ENCODE results near the gene THNSL1.

The THNSL1 gene

DNA sequence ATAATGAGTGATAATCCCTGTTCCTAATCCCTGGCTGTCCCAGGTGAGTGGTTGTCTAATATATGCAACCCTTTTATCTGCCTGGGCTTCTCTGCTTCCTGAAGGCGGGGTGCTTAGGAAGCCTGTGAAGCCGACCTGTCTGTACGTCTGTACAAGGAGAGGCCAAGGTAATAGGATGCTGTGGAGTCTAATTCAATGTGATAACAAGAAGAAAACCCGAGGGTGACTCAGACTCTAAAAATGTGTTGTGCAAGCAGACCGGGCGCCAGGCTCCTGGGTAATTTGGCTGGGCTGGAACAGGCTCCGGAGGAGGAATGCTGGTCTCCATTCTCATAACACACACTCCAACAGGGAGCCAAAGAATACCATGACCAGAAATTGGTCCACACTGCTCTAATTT is 43.6 kb downstream of the THNSL1 start:
- DNase-seq, result peak in 1 of 2 experiments; percentile 74

DNA sequence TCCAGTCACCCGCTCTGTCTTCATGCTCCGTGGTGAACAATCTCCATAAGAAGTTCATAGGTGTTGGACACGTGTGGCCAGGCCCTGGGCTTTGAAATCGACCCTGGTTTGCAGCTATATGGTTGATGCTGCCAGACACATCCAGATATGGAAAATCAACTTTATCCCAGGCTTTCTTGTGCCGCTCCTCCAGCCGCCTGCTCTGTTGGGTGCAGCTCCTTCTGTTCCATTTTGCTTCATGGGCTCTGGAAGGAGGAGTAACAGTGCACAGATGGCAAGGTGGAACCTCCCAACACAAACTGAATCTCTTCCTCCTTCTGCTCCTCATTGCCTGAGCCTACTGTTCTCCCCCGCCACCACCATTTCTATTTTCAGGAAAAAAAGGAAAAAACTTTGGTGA is 44.7 kb downstream of the THNSL1 start:
- peak in 1 of 2 experiments; percentile 55 for DNase-seq

GRCh38 chr10:25061711-25062449 is 45.5 kb downstream of the THNSL1 start:
- DNase-seq, result no peak

GRCh38 chr10:25063157-25063556 is 46.7 kb downstream of the THNSL1 start:
- DNase-seq, result no peak

GRCh38 chr10:25063644-25064043 is 47.2 kb downstream of the THNSL1 start:
- no peak for DNase-seq

GRCh38 chr10:25064401-25064800 is 48.0 kb downstream of the THNSL1 start:
- no peak for DNase-seq

GRCh38 chr10:25065761-25066476 is 49.5 kb downstream of the THNSL1 start:
- no peak for DNase-seq

GRCh38 chr10:25068152-25069058 is 52.0 kb downstream of the THNSL1 start:
- no peak for DNase-seq

GRCh38 chr10:25071227-25071626 is 54.8 kb downstream of the THNSL1 start:
- DNase-seq, result no peak

DNA sequence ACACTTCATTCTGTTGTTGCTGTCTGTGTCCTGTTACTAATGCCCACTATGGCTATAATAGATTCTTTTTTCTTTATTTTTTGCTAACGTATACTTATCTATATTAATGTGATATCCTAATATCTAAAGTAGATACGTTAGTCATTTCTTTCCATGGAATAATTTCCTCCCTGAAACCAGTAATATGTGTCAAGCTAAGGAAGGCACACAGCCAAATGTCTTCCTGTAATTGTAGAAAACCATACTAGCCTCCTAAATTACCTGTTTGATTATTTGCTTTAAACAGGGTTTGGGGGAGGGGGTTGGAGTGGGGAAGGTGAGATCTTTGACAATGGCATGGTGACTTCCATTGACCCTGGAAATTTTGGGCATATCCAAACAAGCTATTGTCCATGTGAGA is 56.4 kb downstream of the THNSL1 start:
- DNase-seq, result no peak

DNA sequence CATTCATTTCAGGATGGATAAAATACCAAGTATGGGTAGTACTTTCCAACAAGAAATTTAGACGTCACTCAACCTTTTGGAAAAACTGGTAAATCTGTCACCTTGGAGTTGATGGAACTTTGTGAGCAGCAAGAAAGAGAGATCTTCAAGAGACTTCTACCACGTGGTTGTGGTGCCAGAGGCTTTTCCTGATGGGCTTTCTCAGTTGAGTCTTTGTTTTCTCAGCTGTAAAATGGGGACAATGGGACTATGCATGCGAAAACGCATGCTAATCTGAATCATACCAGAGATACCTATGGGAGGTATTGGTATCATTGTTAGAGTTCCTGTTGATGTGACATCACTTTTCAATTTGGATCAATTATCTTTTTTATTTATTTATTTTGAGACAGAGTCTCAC is 59.4 kb downstream of the THNSL1 start:
- DNase-seq, result no peak

All from NCI-H446 (cell line).